ENCODE results near the gene CCDC86. TPM values are rescaled to one million over a fixed set of nuclear protein-coding genes. Genes with fewer than 3 reads are reported as not detected.

Gene CCDC86
- total RNA-seq, 2 donors from 2014 or later, result 13.5 to 23.8 TPM

DNA sequence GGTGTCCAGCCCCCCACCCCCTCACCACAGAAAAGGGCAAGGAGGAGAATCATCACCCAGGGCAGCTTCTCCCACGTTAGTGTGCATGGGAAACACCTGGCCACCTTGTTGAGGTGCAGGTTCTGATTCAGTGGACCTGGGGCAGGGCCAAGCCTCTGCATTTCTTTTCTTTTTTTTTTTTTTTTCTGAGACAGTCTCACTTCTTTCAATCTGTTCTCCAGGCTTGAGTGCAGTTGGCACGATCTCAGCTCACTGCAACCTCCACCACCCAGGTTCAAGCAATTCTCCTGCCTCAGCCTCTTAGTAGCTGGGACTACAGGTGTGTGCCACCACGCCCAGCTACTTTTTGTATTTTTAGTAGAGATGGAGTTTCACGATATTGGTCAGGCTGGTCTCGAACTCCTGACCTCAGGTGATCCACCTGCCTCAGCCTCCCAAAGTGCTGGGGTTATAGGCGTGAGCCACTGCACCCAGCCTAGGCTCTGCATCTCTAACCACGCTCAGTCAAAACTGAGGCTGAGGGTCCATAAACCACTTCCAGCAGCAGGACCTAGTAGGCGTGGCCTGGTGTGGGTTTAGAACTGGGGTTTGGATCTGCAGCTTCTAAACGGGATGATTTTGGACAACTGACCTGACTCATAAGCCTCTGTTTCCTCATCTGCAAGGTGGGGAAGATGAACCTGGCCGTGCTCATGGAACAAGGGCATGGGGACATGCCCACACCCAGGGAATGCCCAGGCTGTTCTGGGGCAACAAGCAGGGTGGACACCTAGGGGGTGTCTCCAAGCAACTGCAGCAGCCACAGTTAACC, 26.2 kb downstream of the CCDC86 start:
- TF ChIP-seq, protein P1, sequence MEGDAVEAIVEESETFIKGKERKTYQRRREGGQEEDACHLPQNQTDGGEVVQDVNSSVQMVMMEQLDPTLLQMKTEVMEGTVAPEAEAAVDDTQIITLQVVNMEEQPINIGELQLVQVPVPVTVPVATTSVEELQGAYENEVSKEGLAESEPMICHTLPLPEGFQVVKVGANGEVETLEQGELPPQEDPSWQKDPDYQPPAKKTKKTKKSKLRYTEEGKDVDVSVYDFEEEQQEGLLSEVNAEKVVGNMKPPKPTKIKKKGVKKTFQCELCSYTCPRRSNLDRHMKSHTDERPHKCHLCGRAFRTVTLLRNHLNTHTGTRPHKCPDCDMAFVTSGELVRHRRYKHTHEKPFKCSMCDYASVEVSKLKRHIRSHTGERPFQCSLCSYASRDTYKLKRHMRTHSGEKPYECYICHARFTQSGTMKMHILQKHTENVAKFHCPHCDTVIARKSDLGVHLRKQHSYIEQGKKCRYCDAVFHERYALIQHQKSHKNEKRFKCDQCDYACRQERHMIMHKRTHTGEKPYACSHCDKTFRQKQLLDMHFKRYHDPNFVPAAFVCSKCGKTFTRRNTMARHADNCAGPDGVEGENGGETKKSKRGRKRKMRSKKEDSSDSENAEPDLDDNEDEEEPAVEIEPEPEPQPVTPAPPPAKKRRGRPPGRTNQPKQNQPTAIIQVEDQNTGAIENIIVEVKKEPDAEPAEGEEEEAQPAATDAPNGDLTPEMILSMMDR (IDR thresholded peaks at IDR 0.05), result no peak
- H3K9me3 ChIP-seq, result no peaks in the 10 kb centered on the region
- peaks cover 0 to 11% of the 10 kb centered on the region in 2 donors for H3K4me1 ChIP-seq (ENCODE audit: control insufficient read depth in 1 of 2, low read depth in 2 of 2)
- no peak overlapping the region for H3K4me3 ChIP-seq
- DNase-seq (ENCODE audit: low spot score), result no peak
- H3K27ac ChIP-seq, result no peak overlapping the region
- no peaks in the 10 kb centered on the region for H3K36me3 ChIP-seq
- ATAC-seq (ENCODE audit: insufficient number of reproducible peaks, low FRiP score, low read depth), result no peak
- no peaks in the 10 kb centered on the region for H3K27me3 ChIP-seq (replicated peaks; ENCODE audit: insufficient read depth)

DNA sequence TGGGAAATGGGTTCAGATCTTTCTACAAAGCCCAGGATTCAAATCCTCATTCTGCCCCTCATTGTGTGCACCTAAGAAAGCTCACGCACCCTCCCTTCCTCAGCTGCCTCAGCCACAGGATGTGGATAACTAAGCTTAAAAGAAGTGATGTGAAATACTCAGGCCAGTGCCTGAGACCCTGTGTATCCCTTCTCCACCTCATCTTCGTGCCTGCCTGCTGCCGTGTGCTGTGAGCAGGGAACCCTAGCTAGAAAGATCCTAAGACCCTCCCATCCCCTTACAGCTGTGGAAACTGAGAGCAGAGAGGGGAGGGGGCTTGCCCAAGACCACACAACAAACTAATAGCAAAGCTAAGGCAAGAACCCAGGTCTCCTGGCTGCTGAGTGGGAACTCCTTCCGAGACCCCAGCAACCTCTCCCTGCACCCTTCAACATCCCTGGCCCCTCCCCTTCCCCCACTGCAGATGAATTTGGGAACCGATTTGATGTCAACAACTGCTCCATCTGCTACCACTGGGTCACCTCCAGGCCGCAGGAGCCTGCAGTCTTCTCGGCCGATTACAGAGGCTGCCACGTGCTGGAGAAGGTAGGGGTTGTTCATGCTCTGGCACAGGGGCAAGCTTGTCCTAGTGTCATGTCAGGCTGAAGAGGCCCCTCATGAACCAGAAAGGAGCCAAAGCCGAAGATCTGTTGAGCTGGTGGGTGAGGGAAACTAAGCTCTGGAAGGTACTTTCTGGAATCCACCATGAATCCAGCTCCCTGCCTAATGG, 27.0 kb downstream of the CCDC86 start:
- H3K4me3 ChIP-seq, result no peak overlapping the region
- DNase-seq (ENCODE audit: low spot score) (no peak), ATAC-seq (ENCODE audit: insufficient number of reproducible peaks, low FRiP score, low read depth) (no peak)
- no peak overlapping the region for H3K27ac ChIP-seq
- no peaks in the 10 kb centered on the region for H3K9me3 ChIP-seq
- H3K27me3 ChIP-seq (replicated peaks; ENCODE audit: insufficient read depth), result no peaks in the 10 kb centered on the region
- peaks cover 0 to 11% of the 10 kb centered on the region in 2 donors for H3K4me1 ChIP-seq (ENCODE audit: control insufficient read depth in 1 of 2, low read depth in 2 of 2)
- H3K36me3 ChIP-seq, result no peaks in the 10 kb centered on the region
- TF ChIP-seq, protein P1 (IDR thresholded peaks at IDR 0.05), result no peak

DNA sequence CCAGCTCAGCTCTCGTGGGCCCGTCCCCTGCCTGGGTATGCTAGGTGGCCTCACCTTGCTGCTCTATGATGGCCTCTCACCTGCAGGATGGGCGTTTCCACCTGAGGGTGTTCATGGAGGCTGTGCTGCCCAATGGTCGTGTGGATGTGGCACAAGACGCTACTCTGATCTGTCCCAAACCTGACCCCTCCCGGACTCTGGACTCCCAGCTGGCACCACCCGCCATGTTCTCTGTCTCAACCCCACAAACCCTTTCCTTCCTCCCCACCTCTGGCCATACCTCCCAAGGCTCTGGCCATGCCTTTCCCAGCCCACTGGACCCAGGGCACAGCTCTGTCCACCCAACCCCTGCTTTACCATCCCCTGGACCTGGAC, 27.5 kb downstream of the CCDC86 start:
- H3K27ac ChIP-seq, result no peak overlapping the region
- H3K4me1 ChIP-seq (ENCODE audit: control insufficient read depth in 1 of 2, low read depth in 2 of 2), result peaks cover 0 to 11% of the 10 kb centered on the region in 2 donors
- DNase-seq (ENCODE audit: low spot score), result no peak
- TF ChIP-seq, protein P1 (IDR thresholded peaks at IDR 0.05), result no peak
- no peak overlapping the region for H3K4me3 ChIP-seq
- H3K36me3 ChIP-seq, result no peaks in the 10 kb centered on the region
- ATAC-seq (ENCODE audit: insufficient number of reproducible peaks, low FRiP score, low read depth), result no peak
- H3K27me3 ChIP-seq (replicated peaks; ENCODE audit: insufficient read depth), result no peaks in the 10 kb centered on the region
- H3K9me3 ChIP-seq, result no peaks in the 10 kb centered on the region

DNA sequence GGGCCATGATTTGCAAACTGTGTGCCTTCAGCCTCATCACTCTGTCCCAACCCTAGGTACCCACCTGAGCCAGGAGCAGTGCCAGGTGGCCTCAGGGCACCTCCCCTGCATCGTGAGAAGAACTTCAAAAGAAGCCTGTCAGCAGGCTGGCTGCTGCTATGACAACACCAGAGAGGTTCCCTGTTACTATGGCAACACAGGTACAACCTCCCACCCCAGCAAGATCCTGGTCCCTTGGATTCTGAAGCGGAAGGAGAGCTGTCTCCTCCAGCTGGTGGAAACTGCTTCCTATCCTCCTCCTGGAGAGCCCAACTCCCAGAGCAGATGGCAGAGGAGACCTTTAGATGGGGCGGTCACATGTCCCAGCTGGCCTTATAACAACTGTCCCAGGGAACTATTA, 28.4 kb downstream of the CCDC86 start:
- TF ChIP-seq, protein P1 (IDR thresholded peaks at IDR 0.05), result no peak
- Histone ChIP-seq H3K27ac (no peak overlapping the region), H3K4me3 (no peak overlapping the region), H3K36me3 (no peaks in the 10 kb centered on the region), H3K4me1 (ENCODE audit: control insufficient read depth in 1 of 2, low read depth in 2 of 2) (peaks cover 0 to 11% of the 10 kb centered on the region in 2 donors), H3K27me3 (replicated peaks; ENCODE audit: insufficient read depth) (no peaks in the 10 kb centered on the region), H3K9me3 (no peaks in the 10 kb centered on the region)
- no peak for ATAC-seq (ENCODE audit: insufficient number of reproducible peaks, low FRiP score, low read depth)
- DNase-seq (ENCODE audit: low spot score), result no peak

DNA sequence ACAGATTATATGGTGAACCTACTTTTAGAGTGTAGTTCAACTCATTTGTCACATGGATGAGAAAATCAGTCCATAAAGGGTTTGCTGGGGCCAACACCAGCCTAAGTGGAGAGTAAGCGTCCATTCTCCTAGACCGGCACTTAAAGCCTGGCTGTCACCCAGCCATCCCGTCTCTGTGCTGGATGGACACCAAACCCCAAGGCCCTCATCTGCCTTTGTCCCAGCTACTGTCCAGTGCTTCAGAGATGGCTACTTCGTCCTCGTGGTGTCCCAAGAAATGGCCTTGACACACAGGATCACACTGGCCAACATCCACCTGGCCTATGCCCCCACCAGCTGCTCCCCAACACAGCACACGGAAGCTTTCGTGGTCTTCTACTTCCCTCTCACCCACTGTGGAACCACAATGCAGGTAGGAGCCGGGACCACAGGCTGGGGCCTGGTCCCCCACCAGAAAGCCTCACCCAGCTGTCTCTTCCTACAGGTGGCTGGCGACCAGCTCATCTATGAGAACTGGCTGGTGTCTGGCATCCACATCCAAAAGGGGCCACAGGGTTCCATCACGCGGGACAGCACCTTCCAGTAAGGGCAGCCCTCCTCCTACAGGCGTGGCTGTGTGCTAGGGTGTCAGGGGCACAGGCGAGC, 28.9 kb downstream of the CCDC86 start:
- no peaks in the 10 kb centered on the region for H3K27me3 ChIP-seq (replicated peaks; ENCODE audit: insufficient read depth)
- TF ChIP-seq, protein P1 (IDR thresholded peaks at IDR 0.05), result no peak
- no peak overlapping the region for H3K27ac ChIP-seq
- no peaks in the 10 kb centered on the region for H3K9me3 ChIP-seq
- no peak overlapping the region for H3K4me3 ChIP-seq
- ATAC-seq (ENCODE audit: insufficient number of reproducible peaks, low FRiP score, low read depth) (no peak), DNase-seq (ENCODE audit: low spot score) (no peak)
- no peaks in the 10 kb centered on the region for H3K36me3 ChIP-seq
- peaks cover 0 to 11% of the 10 kb centered on the region in 2 donors for H3K4me1 ChIP-seq (ENCODE audit: control insufficient read depth in 1 of 2, low read depth in 2 of 2)

Data from thoracic aorta (tissue), 2 donors.